ENCODE measurements around the gene MMP27. TPM values are rescaled to one million over a fixed set of nuclear protein-coding genes. Genes with fewer than 3 reads are reported as not detected.
A peak's percentile ranks its signal among the peaks of the same experiment; 100 is the strongest.

MMP27 gene
- total RNA-seq, 2 experiments from 2014 or later: not detected

GRCh38 chr11:102676084-102676483, 29.5 kb downstream of the MMP27 start:
- Mint-ChIP-seq H3K9me3 (ENCODE audit: low read depth) (no peaks in the 10 kb centered on the region), H3K36me3 (no peaks in the 10 kb centered on the region), H3K27ac (no peak overlapping the region), H3K27me3 (peaks cover 18% of the 10 kb centered on the region), H3K4me1 (no peaks in the 10 kb centered on the region), H3K4me3 (no peak overlapping the region)
- DNase-seq: no peak
- ATAC-seq: no peak
- CTCF ChIA-PET: interaction anchor here (2.1 kb wide), 1 partner anchor 9 kb away, joined by 8 read pairs; no protein-coding TSS in a partner anchor

GRCh38 chr11:102669664-102670063, 35.9 kb downstream of the MMP27 start:
- no peak for ATAC-seq
- no peak overlapping the region for H3K4me3 Mint-ChIP-seq
- peaks cover 2% of the 10 kb centered on the region for H3K27me3 Mint-ChIP-seq
- H3K36me3 Mint-ChIP-seq: no peaks in the 10 kb centered on the region
- DNase-seq: no peak
- no peaks in the 10 kb centered on the region for H3K9me3 Mint-ChIP-seq (ENCODE audit: low read depth)
- CTCF ChIA-PET: no interaction called here
- no peak overlapping the region for H3K27ac Mint-ChIP-seq
- H3K4me1 Mint-ChIP-seq: no peaks in the 10 kb centered on the region

- ATAC-seq (peak; percentile 49), DNase-seq (no peak)
- no peak overlapping the region for H3K27ac Mint-ChIP-seq
- H3K4me3 Mint-ChIP-seq: no peak overlapping the region
- H3K36me3 Mint-ChIP-seq: no peaks in the 10 kb centered on the region
- H3K4me1 Mint-ChIP-seq: no peaks in the 10 kb centered on the region
- peaks cover 2% of the 10 kb centered on the region for H3K27me3 Mint-ChIP-seq
- CTCF ChIA-PET: interaction anchor here (0.6 to 3.6 kb wide), 39 partner anchors 9 to 397 kb away, joined by 3 to 30 read pairs (median 4); no protein-coding TSS in a partner anchor
- H3K9me3 Mint-ChIP-seq (ENCODE audit: low read depth): no peaks in the 10 kb centered on the region
Observed at GRCh38 chr11:102666331-102666957, 39.1 kb downstream of the MMP27 start.

- Mint-ChIP-seq H3K27ac (no peak overlapping the region), H3K36me3 (no peaks in the 10 kb centered on the region), H3K9me3 (ENCODE audit: low read depth) (no peaks in the 10 kb centered on the region), H3K4me3 (no peak overlapping the region), H3K4me1 (no peaks in the 10 kb centered on the region), H3K27me3 (peaks cover 7% of the 10 kb centered on the region)
- CTCF ChIA-PET: interaction anchor here (1.1 to 3.6 kb wide), 3 partner anchors 10 to 370 kb away, joined by 3 to 30 read pairs (median 4); no protein-coding TSS in a partner anchor
- DNase-seq: no peak
- peak; percentile 55 for ATAC-seq
Observed at GRCh38 chr11:102664001-102664752, 41.4 kb downstream of the MMP27 start.

GRCh38 chr11:102662607-102663006, 43.0 kb downstream of the MMP27 start:
- no peak for DNase-seq
- no peaks in the 10 kb centered on the region for H3K4me1 Mint-ChIP-seq
- no peaks in the 10 kb centered on the region for H3K36me3 Mint-ChIP-seq
- CTCF ChIA-PET: no interaction called here
- H3K27me3 Mint-ChIP-seq: peaks cover 11% of the 10 kb centered on the region
- H3K27ac Mint-ChIP-seq: no peak overlapping the region
- no peak for ATAC-seq
- H3K9me3 Mint-ChIP-seq (ENCODE audit: low read depth): no peaks in the 10 kb centered on the region
- H3K4me3 Mint-ChIP-seq: no peak overlapping the region

GRCh38 chr11:102661040-102661439, 44.5 kb downstream of the MMP27 start:
- Mint-ChIP-seq H3K36me3 (no peaks in the 10 kb centered on the region), H3K9me3 (ENCODE audit: low read depth) (no peaks in the 10 kb centered on the region), H3K27ac (no peak overlapping the region), H3K4me1 (no peaks in the 10 kb centered on the region), H3K4me3 (no peak overlapping the region), H3K27me3 (peaks cover 24% of the 10 kb centered on the region)
- no peak for DNase-seq
- CTCF ChIA-PET: no interaction called here
- ATAC-seq: no peak

GRCh38 chr11:102656528-102656927, 49.0 kb downstream of the MMP27 start:
- no peak for ATAC-seq

GRCh38 chr11:102655547-102655946, 50.0 kb downstream of the MMP27 start:
- no peak overlapping the region for H3K4me3 Mint-ChIP-seq

More at GRCh38 chr11:102656528-102656927, 49.0 kb downstream of the MMP27 start:
- CTCF ChIA-PET: interaction anchor here (2.4 kb wide), 1 partner anchor 10 kb away, joined by 8 read pairs; no protein-coding TSS in a partner anchor
- Mint-ChIP-seq H3K27me3 (peaks cover 35% of the 10 kb centered on the region), H3K9me3 (ENCODE audit: low read depth) (peaks cover 3% of the 10 kb centered on the region), H3K27ac (no peak overlapping the region), H3K4me3 (no peak overlapping the region), H3K4me1 (no peaks in the 10 kb centered on the region), H3K36me3 (no peaks in the 10 kb centered on the region)
- DNase-seq: no peak

GRCh38 chr11:102654761-102655160, 50.8 kb downstream of the MMP27 start:
- H3K4me3 Mint-ChIP-seq: no peak overlapping the region
- DNase-seq: no peak
- ATAC-seq: no peak
- no peak overlapping the region for H3K27ac Mint-ChIP-seq
- no peaks in the 10 kb centered on the region for H3K36me3 Mint-ChIP-seq
- H3K9me3 Mint-ChIP-seq (ENCODE audit: low read depth): peaks cover 3% of the 10 kb centered on the region
- H3K27me3 Mint-ChIP-seq: peaks cover 36% of the 10 kb centered on the region
- H3K4me1 Mint-ChIP-seq: no peaks in the 10 kb centered on the region
- CTCF ChIA-PET: no interaction called here

More at GRCh38 chr11:102655547-102655946, 50.0 kb downstream of the MMP27 start:
- no peak overlapping the region for H3K27ac Mint-ChIP-seq
- H3K27me3 Mint-ChIP-seq: peaks cover 36% of the 10 kb centered on the region
- no peak for ATAC-seq
- no peaks in the 10 kb centered on the region for H3K36me3 Mint-ChIP-seq
- no peaks in the 10 kb centered on the region for H3K4me1 Mint-ChIP-seq
- CTCF ChIA-PET: no interaction called here
- DNase-seq: no peak
- H3K9me3 Mint-ChIP-seq (ENCODE audit: low read depth): peaks cover 3% of the 10 kb centered on the region

- no peak overlapping the region for H3K4me3 Mint-ChIP-seq
- ATAC-seq: no peak
Observed at GRCh38 chr11:102653744-102654291, 51.8 kb downstream of the MMP27 start.

GRCh38 chr11:102647430-102647829, 58.1 kb downstream of the MMP27 start:
- peaks cover 15% of the 10 kb centered on the region for H3K27me3 Mint-ChIP-seq
- no peaks in the 10 kb centered on the region for H3K9me3 Mint-ChIP-seq (ENCODE audit: low read depth)
- no peak for DNase-seq
- ATAC-seq: no peak
- no peaks in the 10 kb centered on the region for H3K36me3 Mint-ChIP-seq
- no peak overlapping the region for H3K4me3 Mint-ChIP-seq
- H3K4me1 Mint-ChIP-seq: no peaks in the 10 kb centered on the region
- no peak overlapping the region for H3K27ac Mint-ChIP-seq
- CTCF ChIA-PET: no interaction called here

More at GRCh38 chr11:102653744-102654291, 51.8 kb downstream of the MMP27 start:
- Mint-ChIP-seq H3K27ac (no peak overlapping the region), H3K27me3 (peaks cover 30% of the 10 kb centered on the region), H3K36me3 (no peaks in the 10 kb centered on the region), H3K9me3 (ENCODE audit: low read depth) (peaks cover 3% of the 10 kb centered on the region), H3K4me1 (no peaks in the 10 kb centered on the region)
- CTCF ChIA-PET: interaction anchor here (1.3 kb wide), 1 partner anchor 13 kb away, joined by 5 read pairs; no protein-coding TSS in a partner anchor
- DNase-seq: no peak

- Mint-ChIP-seq H3K36me3 (no peaks in the 10 kb centered on the region), H3K4me1 (no peaks in the 10 kb centered on the region), H3K9me3 (ENCODE audit: low read depth) (no peaks in the 10 kb centered on the region), H3K27me3 (peaks cover 10% of the 10 kb centered on the region), H3K27ac (no peak overlapping the region), H3K4me3 (no peak overlapping the region)
- CTCF ChIA-PET: no interaction called here
- DNase-seq (no peak), ATAC-seq (no peak)
Observed at GRCh38 chr11:102643941-102644340, 61.6 kb downstream of the MMP27 start.

All from activated CD8-positive, alpha-beta memory T cell treated with anti-CD3 and anti-CD28 coated beads, Interleukin-2, amount 10 ng/mL, durations not matched to agents 7 days and 5 days (primary cell).